Activated CD8-positive, alpha-beta memory T cell treated with anti-CD3 and anti-CD28 coated beads, Interleukin-2, amount 50 U/mL, for 4 hours (primary cell): ENCODE data around the gene PPP2R5C.

Experiments used
- DNase-seq: peaks from one replicate; pipeline ENCODE4 v3.0.0-alpha.2; 2020

The PPP2R5C gene

GRCh38 chr14:101894365-101895081 is 133.0 kb downstream of the PPP2R5C start:
- no peak for DNase-seq

GRCh38 chr14:101895256-101895655 is 133.7 kb downstream of the PPP2R5C start:
- DNase-seq: no peak

GRCh38 chr14:101897326-101897725 is 135.8 kb downstream of the PPP2R5C start:
- no peak for DNase-seq

GRCh38 chr14:101898416-101898815 is 136.9 kb downstream of the PPP2R5C start:
- no peak for DNase-seq

- no peak for DNase-seq
These were observed 137.8 kb downstream of the PPP2R5C start for GRCh38 chr14:101899263-101899662.

GRCh38 chr14:101900253-101900652 is 138.7 kb downstream of the PPP2R5C start:
- DNase-seq: no peak

- no peak for DNase-seq
These were observed 141.6 kb downstream of the PPP2R5C start for GRCh38 chr14:101903111-101903561.

GRCh38 chr14:101905614-101906013 is 144.1 kb downstream of the PPP2R5C start:
- DNase-seq: no peak

GRCh38 chr14:101906645-101907044 is 145.1 kb downstream of the PPP2R5C start:
- no peak for DNase-seq

- DNase-seq: no peak
These were observed 146.1 kb downstream of the PPP2R5C start for GRCh38 chr14:101907619-101908018.

GRCh38 chr14:101908795-101909194 is 147.3 kb downstream of the PPP2R5C start:
- no peak for DNase-seq

GRCh38 chr14:101909371-101910096 is 148.0 kb downstream of the PPP2R5C start:
- no peak for DNase-seq

GRCh38 chr14:101912841-101913240 is 151.3 kb downstream of the PPP2R5C start:
- DNase-seq: no peak

GRCh38 chr14:101914083-101914482 is 152.6 kb downstream of the PPP2R5C start:
- no peak for DNase-seq

GRCh38 chr14:101915871-101916815 is 154.6 kb downstream of the PPP2R5C start:
- no peak for DNase-seq

GRCh38 chr14:101916816-101917412 is 155.4 kb downstream of the PPP2R5C start:
- DNase-seq: no peak

- no peak for DNase-seq
These were observed 156.0 kb downstream of the PPP2R5C start for GRCh38 chr14:101917413-101918017.

- DNase-seq: no peak
These were observed 156.8 kb downstream of the PPP2R5C start for GRCh38 chr14:101918065-101918989.

GRCh38 chr14:101920271-101920670 is 158.8 kb downstream of the PPP2R5C start:
- no peak for DNase-seq

- DNase-seq: no peak
These were observed 161.4 kb downstream of the PPP2R5C start for GRCh38 chr14:101922866-101923265.

GRCh38 chr14:101925152-101925551 is 163.6 kb downstream of the PPP2R5C start:
- DNase-seq: no peak
